ENCODE measurements around the gene HMOX1.

GRCh38 chr22:35332278-35332677 is 48.6 kb upstream of the HMOX1 start:
- no peak for TF ChIP-seq POLR2A (IDR thresholded peaks at IDR 0.05)
- no peak for TF ChIP-seq CTCF (IDR thresholded peaks at IDR 0.05 in 8 of 11, conservative IDR thresholded peaks at IDR 0.05 in 3 of 11)
- TF ChIP-seq POLR2AphosphoS5 (IDR thresholded peaks at IDR 0.05): no peak

All from spleen (tissue), 7 donors.